ENCODE data around the gene VAV2.
"Not testable (repeated sequence)": the region's sequence is repeated elsewhere in the genome, so short reads cannot be mapped to it uniquely, and the experiment has no call there.

The VAV2 gene

DNA sequence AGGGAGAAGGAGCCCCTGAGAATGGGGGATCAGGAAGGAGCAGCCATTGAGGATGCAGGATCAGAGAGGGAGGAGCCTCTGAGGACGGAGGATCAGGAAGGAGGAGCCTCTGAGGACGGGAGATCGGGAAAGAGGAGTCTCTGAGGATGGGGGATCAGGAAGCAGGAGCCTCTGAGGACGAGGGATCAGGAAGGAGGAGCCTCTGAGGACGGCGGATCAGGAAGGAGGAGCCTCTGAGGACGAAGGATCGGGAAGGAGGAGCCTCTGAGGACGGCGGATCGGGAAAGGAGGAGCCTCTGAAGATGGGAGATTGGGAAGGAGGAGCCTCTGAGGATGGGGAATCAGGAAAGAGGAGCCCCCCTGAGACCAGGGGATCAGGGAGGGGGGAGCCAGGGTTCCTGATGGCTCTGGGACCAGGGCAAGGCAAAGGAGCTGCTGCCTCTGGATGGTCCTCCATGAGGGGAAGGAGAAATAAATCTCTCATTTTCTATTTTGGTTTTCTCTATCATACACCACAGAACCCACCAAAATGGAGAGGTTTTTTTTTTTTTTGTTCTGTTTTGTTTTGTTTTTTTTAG, 231.3 kb downstream of the VAV2 start:
- no peak for DNase-seq

- no peak for DNase-seq
Observed at GRCh38 chr9:133759946-133760345, 232.2 kb downstream of the VAV2 start.

- no peak for DNase-seq
Observed at GRCh38 chr9:133759146-133759900, 232.8 kb downstream of the VAV2 start.

DNA sequence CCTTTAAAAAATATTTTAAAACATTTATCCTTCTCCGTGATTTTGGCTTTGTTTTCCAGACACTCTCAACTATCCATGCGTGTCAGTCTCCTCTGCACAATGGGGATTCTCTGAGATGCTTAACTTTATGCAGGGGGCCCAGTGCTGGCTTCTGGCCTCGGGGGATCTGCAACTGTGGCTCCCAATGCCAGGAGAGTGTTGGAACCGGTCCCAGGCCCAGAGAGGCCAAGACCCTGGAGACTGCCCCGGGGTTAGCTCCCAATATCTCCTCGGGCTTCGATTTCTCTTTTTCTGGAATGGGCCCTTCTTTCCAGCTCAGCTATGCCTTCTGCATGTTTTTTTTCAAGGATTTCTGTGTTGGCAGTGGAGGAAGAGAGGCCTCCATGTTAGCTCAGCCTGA, 233.9 kb downstream of the VAV2 start:
- no peak for DNase-seq

DNA sequence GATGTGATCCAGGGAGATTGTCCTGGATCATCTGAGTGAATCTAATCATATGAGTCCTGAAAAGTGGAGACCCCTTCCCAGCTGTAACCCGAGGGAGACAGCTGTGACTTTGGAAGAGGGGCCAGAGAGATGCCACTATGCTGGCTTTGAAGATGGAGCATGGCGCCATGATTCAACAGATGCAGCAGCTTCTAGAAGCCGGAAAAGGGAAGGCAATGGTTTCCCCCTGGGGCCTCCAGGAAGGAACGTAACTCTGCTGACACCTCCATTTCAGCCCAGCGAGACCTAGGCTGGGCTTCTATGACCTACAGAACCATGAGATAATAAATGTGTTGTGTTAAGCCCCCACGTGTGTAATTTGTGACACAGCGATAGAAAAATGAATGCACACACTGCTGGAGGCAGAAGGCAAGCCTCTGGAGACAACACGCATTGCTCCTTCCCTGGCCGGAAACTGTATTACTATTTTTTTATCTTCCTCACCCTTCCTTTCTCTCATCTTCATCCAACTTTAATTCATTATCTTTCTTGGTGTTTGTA, 237.4 kb downstream of the VAV2 start:
- no peak for DNase-seq

DNA sequence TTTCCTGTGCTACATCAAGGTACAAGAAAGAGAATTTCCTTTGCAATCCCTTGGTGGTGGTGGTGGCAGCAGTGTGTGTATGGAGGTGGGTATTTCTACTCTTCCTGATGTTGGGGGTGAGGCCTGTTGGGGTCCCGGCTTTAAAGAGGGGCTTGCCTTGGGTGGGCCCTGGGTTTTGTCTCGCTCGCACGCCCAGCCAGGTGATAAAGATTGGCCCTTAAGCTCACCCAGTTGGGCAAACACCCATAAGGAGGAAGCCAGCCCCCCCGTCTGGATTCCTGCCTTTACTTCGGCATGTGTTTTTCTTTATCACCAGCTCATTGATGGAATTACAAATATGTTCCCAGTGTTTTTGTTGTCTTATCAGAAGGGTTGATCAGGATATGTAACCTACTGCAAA, 237.9 kb downstream of the VAV2 start:
- DNase-seq: no peak

DNA sequence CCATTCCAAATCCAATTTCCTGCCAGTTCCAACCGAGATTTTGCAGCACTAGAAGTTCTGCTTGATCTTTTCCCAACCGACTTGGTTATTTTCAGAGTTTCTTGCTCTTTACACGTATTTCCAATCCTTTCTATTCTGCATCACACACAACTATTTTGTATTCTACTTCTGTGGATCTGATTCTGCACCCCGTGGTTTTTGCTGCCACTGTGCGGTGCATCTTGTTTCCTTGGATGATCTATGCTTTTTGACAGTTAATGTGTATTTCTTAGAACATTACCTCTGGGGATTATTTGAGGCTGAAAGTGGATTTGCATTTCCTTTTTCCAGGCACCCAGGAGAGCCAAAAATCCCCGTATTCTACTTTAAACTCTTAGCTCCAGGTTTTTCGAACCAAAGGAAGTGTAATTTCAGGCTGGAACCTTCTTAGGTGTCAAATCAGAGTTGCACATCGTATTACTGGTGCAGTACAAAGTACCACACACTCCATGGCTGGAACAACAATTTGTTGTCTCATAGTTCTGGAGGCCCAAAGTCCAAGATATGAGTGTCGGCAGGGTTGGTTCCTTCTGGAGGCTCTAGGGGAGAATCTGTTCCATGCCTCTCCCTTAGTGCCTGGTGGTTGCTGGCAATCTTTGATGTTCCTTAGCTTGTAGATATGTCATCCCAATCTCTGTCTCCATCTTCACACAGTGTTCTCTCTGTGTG, 239.2 kb downstream of the VAV2 start:
- no peak for DNase-seq

- no peak for DNase-seq
Observed at GRCh38 chr9:133750982-133751649, 241.0 kb downstream of the VAV2 start.

GRCh38 chr9:133747309-133747708, 244.8 kb downstream of the VAV2 start:
- no peak for DNase-seq

DNA sequence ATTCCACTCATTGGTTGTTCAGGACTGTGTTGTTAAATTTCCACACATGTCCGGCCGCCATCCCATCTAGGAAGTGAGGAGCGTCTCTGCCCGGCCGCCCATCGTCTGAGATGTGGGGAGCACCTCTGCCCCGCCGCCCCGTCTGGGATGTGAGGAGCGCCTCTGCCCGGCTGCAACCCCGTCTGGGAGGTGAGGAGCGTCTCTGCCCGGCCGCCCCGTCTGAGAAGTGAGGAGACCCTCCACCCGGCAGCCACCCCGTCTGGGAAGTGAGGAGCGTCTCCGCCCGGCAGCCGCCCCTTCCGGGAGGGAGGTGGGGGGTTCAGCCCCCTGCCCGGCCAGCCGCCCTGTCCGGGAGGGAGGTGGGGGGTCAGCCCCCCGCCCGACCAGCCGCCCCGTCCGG, 247.6 kb downstream of the VAV2 start:
- DNase-seq: not testable (repeated sequence)

- peak; percentile 84 for DNase-seq
Observed at GRCh38 chr9:133742849-133743444, 249.2 kb downstream of the VAV2 start.

DNA sequence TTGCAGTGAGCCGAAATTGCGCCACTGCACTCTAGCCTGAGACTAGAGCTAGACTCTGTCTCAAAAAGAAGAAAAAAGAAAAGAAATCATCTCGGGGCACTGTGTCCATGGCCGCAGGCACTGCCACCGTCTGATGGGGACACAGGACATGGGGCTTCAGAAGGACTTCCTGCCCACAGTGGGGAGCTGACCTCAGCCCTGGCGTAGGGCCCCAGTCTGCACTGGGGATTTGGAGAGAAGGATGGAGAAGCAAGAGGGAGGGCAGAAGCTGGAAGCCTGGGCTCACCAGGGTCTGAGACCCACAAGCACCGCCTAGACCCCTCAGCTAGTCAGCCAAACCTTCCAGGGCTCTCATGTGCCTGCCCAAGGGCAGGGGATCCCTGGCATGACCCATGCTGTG, 249.9 kb downstream of the VAV2 start:
- DNase-seq: no peak

GRCh38 chr9:133741716-133742115, 250.4 kb downstream of the VAV2 start:
- no peak for DNase-seq

DNA sequence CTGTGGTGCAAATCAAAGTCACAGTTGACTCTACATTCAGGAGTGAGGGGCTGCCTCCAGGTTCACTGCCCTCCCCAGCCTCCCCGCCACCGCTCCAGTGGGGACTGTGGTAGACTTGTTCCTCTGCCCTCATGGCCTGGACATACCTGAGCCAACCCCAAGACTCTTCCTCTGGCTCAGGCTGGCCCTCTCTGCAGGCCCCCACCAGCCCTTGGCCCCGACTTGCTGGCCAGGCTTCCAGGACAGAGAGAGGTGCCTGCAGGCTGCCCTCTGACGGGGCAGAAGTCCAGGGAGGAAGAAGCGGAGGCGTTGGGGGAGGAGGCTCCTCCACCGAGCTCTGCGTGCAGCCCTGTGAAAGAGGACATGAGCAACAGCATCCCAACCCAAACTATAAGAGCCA, 251.2 kb downstream of the VAV2 start:
- no peak for DNase-seq

DNA sequence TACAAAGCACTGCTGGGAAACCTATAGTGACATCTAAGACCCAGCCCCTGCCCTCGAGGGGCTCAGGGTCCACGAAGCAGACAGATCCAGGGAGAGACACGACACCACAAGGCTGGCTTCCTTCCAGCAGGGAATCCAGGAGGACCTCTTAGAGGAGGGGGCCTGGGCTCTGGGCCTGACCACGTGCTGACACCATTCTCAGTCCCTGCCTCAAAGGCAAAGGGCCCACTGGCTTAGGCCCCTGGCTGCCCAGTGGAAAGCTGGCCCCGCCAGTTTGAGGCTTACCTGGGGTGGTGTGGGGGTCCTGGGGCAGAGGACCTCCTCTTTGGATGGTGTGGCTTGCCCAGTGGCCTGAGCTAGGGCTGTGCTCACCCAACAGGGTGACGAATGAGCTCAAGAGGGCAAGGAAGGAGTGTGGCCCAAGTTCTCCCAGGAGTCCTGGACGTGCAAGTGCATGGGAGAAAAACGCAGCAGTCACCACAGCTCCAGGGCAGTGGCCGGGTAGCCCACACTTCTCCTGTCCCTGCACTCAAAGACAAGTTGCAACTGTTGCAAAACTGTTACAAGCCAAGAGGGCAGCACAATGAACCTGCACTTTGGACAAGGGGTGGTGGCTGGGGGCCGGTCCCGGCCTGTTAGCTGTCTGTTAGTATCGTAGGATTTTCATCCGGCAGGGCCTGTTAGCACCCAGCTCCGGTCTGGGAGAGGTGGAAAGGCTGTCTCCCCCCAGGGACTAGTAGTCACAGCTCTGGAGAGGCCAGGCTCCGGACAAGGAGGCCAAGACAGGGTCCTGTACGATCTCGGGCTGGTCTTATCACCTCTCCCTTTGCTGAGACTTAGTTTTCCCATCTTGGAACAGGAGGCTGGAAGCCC, 252.5 kb downstream of the VAV2 start:
- no peak for DNase-seq

DNA sequence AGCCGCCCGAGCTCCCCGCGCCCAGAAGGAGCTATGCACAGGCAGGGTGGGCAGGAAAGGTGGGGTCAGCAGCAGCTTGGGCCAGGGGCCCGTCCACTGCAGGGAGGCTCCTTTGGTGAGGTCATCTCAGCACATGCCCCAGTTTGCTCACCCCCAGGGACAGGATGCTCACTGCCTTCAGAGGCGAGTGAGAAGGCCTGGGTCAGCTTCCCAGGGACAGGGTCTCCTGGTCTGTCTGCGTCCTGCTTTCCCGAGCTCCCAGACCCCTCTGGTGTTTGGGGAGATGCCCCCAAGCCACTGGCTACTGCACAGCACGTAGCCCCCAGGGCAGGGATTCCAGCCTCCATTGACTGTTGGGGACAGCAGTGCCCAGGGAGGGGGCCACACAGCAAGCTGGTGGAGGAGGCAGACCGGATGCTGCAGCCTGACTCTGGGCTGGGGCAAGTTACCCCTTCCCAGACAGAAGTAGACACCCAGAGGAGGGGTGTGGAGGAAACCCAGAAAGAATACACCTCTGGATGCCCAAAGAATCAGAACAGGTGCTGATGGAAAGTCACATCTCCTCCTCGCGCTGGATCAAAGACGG, 253.4 kb downstream of the VAV2 start:
- no peak for DNase-seq

DNA sequence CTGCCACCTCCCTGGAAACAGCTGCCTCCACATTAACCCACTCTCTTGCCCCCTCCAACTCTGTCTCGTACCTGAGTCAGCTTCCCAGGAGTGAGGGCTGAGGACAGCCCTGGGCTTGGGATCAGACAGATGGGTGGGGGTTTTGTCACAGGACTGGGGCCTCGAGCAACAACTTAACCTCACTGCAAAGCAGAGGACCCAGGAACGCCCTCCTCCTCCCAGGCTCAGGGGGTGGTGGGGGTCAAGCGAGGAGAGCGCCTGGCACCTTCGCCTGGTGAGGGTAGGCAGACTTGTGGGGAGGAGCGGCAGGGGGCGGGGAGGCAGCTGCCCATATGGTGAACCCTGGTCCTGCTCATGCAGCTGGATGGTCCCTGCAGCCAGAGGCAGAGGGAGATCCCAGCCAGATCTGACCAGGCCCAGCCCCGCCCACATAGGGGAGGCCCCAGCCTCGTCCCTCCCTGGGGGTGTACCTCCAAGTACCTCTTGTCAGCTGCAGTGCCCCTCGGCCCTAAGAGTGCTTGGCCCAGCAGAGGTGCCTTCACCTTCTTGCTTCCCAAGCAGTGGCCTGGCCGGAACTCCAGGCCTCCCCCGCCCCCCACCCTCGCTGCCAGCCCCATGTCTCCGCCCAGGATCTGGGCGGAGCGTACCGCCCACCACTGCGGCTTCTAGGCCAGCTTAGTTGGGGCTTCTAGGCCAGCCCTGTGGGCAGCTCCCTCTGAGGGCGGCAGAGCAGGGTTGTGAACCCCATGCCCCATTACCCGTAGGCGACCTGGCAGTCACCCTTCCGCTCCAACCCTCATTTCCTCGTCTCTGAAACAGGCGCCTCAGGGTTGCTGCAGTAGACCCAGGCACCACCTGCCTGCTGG, 254.1 kb downstream of the VAV2 start, which contains the start of gene SARDH:
TSS of gene SARDH (minus strand) at position 579 of the 866 bp plus-strand sequence. CDS start 4,179 bp downstream, outside the sequence.
- peak; percentile 44 for DNase-seq

DNA sequence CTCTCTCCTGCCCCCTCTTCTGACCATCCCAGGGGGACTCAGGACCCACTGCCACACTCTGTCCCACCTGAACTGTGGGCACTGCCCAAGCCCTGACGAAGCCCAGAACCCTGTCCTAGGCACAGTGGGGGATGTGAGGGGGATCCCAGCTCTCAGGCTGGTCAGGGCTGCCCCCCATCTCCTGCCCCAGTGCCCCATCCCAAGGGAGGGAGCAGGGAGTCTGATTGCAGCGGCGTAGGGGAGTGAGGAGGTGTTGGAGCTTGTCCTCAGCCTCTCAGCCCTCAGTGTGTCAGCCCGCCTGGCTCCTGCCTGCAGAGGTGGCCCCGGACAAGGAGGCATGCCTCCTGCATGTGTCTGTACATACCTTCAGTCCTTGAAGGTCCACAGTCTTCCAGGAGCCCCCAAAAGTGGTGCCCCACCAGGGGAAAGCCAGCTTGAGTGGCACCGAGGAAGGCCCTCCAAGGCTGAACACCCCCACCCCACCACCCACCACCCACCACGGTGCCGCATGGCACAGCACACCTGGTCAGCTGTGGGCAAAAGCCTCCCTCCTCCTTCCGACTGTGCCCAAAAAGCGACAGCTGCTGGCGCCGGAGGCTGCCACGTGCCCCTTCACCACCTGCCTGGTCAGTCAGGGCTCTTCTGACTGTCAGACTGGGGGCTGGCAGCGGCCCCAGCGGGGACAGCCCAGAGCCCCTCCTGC, 254.9 kb downstream of the VAV2 start:
- no peak for DNase-seq

GRCh38 chr9:133735931-133736330, 256.2 kb downstream of the VAV2 start:
- no peak for DNase-seq

GRCh38 chr9:133735415-133735775, 256.7 kb downstream of the VAV2 start:
- no peak for DNase-seq

Measured in OCI-M1 (cell line).